CD14-positive monocyte (primary cell): Measurements from ENCODE around the gene KCTD2. TPM values are rescaled to one million over a fixed set of nuclear protein-coding genes. Genes with fewer than 3 reads are reported as not detected.

Experiments used
- DNase-seq, 3 donors: peaks; one replicate each; pipeline ENCODE4 v3.0.0-alpha.2; 2011 to 2022
- H2AFZ ChIP-seq: 2 replicates; pipeline ENCODE4 v1.6.0; 2012; ENCODE audit warnings: mild to moderate bottlenecking, low read depth, low read length, inconsistent platforms; ENCODE audit not compliant: insufficient read depth, poor library complexity, severe bottlenecking
- H3K27ac ChIP-seq, 2 donors: 1 replicate in 1 of 2; 2 replicates in 1 of 2; pipeline ENCODE4 v1.5.1; 2012 to 2013; ENCODE audit warnings: low read length in 2 of 2, control low read depth in 1 of 2, inconsistent platforms in 1 of 2, low read depth in 1 of 2, mild to moderate bottlenecking in 1 of 2
- H3K27me3 ChIP-seq, 2 donors: one replicate each; pipeline versions ENCODE4 v1.6.0 to v1.6.1; 2011 to 2013; ENCODE audit warnings: low read length in 2 of 2; ENCODE audit not compliant: control insufficient read depth in 2 of 2, insufficient read depth in 2 of 2
- H3K36me3 ChIP-seq, 2 donors: replicated peaks in 1 of 2; 1 replicate in 1 of 2; 2 replicates in 1 of 2; pipeline versions ENCODE4 v1.5.1 to v1.6.1; 2012 to 2013; ENCODE audit warnings: low read length in 2 of 2, control low read depth in 1 of 2, inconsistent platforms in 1 of 2, mild to moderate bottlenecking in 1 of 2; ENCODE audit not compliant: insufficient read depth in 2 of 2, control insufficient read depth in 1 of 2
- H3K4me1 ChIP-seq, 2 donors: 1 replicate in 1 of 2; 2 replicates in 1 of 2; pipeline versions ENCODE4 v1.5.1 to v1.6.1; 2012 to 2013; ENCODE audit warnings: low read length in 2 of 2, control low read depth in 1 of 2, inconsistent platforms in 1 of 2, mild to moderate bottlenecking in 1 of 2, moderate library complexity in 1 of 2; ENCODE audit not compliant: insufficient read depth in 2 of 2, control insufficient read depth in 1 of 2
- H3K4me2 ChIP-seq: replicated peaks from 2 replicates; pipeline ENCODE3; 2012; ENCODE audit warnings: low read length, moderate library complexity, mild to moderate bottlenecking; ENCODE audit not compliant: poor library complexity, severe bottlenecking; ENCODE audit errors: extremely low read depth
- H3K4me3 ChIP-seq, 3 experiments: fragments of 200-600 bp in 1 of 3; sonication (generic) in 1 of 3; replicated peaks in 1 of 3; 1 replicate in 2 of 3; 2 replicates in 1 of 3; pipeline ENCODE4 v1.5.1; 2011 to 2013; ENCODE audit warnings: low read length in 3 of 3, mild to moderate bottlenecking in 3 of 3, control low read depth in 2 of 3, low read depth in 2 of 3, inconsistent platforms in 1 of 3, moderate library complexity in 1 of 3
- H3K79me2 ChIP-seq: 2 replicates; pipeline ENCODE4 v1.6.0; 2012; ENCODE audit warnings: mild to moderate bottlenecking, control low read depth, inconsistent platforms, low read length, moderate library complexity; ENCODE audit not compliant: insufficient read depth
- H3K9ac ChIP-seq: 2 replicates; pipeline ENCODE4 v1.6.0; 2017; ENCODE audit warnings: low read length, mild to moderate bottlenecking; ENCODE audit not compliant: insufficient read depth, poor library complexity, severe bottlenecking
- H3K9me3 ChIP-seq, 2 donors: replicated peaks in 1 of 2; 1 replicate in 1 of 2; 2 replicates in 1 of 2; pipeline versions ENCODE4 v1.5.1 to v1.6.1; 2012 to 2013; ENCODE audit warnings: low read length in 2 of 2, control low read depth in 1 of 2; ENCODE audit not compliant: control insufficient read depth in 1 of 2, insufficient read depth in 1 of 2
- H4K20me1 ChIP-seq: 2 replicates; pipeline ENCODE4 v1.6.0; 2012; ENCODE audit warnings: mild to moderate bottlenecking, low read length, control low read depth, moderate library complexity; ENCODE audit not compliant: insufficient read depth
- H3K27ac Mint-ChIP-seq, 7 donors: one replicate each; pipeline ENCODE4 v1.8.0; 2020; ENCODE audit warnings: mild to moderate bottlenecking in 7 of 7, mixed read lengths in 7 of 7, moderate library complexity in 6 of 7, inconsistent platforms in 2 of 7
- H3K27me3 Mint-ChIP-seq, 3 donors: one replicate each; pipeline ENCODE4 v1.8.0; 2021 to 2022; ENCODE audit warnings: low read depth in 3 of 3, mild to moderate bottlenecking in 3 of 3, mixed read lengths in 3 of 3, moderate library complexity in 3 of 3, inconsistent platforms in 1 of 3
- H3K36me3 Mint-ChIP-seq, 2 donors: one replicate each; pipeline ENCODE4 v1.8.0; 2020; ENCODE audit warnings: mixed read lengths in 2 of 2, inconsistent platforms in 1 of 2, mild to moderate bottlenecking in 1 of 2
- H3K4me1 Mint-ChIP-seq: one replicate; pipeline ENCODE4 v1.8.0; 2020; ENCODE audit warnings: mild to moderate bottlenecking, mixed read lengths
- H3K4me3 Mint-ChIP-seq, 2 donors: one replicate each; pipeline ENCODE4 v1.8.0; 2020; ENCODE audit warnings: mild to moderate bottlenecking in 2 of 2, mixed read lengths in 2 of 2, moderate library complexity in 1 of 2
- H3K9me3 Mint-ChIP-seq, 7 donors: one replicate each; pipeline ENCODE4 v1.8.0; 2020 to 2022; ENCODE audit warnings: mixed read lengths in 7 of 7, mild to moderate bottlenecking in 6 of 7, moderate library complexity in 6 of 7, inconsistent platforms in 2 of 7
- CTCF ChIP-seq: fragments of 200-600 bp; IDR thresholded peaks from one replicate; pipeline ENCODE4 v1.8.0; 2022; ENCODE audit warnings: antibody characterized with exemption, mild to moderate bottlenecking
- WGBS: methylation state at CpG from one replicate; pipeline ENCODE4 v1.1.5; 2013; ENCODE audit warnings: missing lambda C conversion rate; ENCODE audit not compliant: insufficient coverage; 5-methylcytosine and 5-hydroxymethylcytosine counted together
- intact Hi-C, 2 donors: fragments of 100-400 bp; cut with micrococcal nuclease; formaldehyde crosslinking; loops; one replicate each; pipeline versions ENCODE4 v1.15.0 to v1.15.1; 2023
- polyA plus RNA-seq, 3 donors: library from polyadenylated mRNA; depleted of rRNA in 1 of 3; unstranded in 2 of 3; stranded (reverse) in 1 of 3; fragments of 300-500 nt in 2 of 3; fragments of >200 nt in 1 of 3; fragmentation: Illumina TruSeq in 2 of 3; gene quantifications; 1 replicate in 2 of 3; 2 replicates in 1 of 3; pipeline ENCODE4 v1.2.3, GENCODE V29; 2012 to 2021

The KCTD2 gene
- polyA plus RNA-seq, 3 donors = 2.8 to 17.0 (median 2.9) TPM

DNA sequence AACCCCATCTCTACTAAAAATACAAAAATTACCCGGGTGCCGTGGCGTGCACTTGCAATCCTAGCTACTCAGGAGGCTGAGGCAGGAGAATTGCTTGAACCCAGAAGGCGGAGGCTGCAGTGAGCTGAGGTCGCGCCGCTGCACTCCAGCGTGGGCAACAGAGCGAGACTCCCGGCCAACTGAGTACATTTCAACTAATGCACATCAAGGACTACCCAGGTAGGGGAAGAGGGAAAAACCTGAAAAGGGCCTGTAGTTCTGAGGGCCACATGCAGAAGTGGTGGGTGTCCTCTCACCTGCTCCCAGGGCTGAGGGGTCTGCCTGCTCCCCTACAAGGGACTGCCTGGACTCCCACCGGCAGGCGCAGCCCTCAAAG is 40.1 kb downstream of the KCTD2 start:
- peak overlapping the region; percentile 93 for H3K4me2 ChIP-seq
- no peaks in the 10 kb centered on the region for H3K36me3 ChIP-seq
- peak overlapping the region; percentile 88 to 91 for H3K27ac ChIP-seq
- peaks cover 59 to 64% of the 10 kb centered on the region in 2 donors for H3K4me1 ChIP-seq
- Mint-ChIP-seq H3K4me1 (peaks cover 60% of the 10 kb centered on the region), H3K9me3 (no peaks in the 10 kb centered on the region), H3K36me3 (peaks cover 8 to 12% of the 10 kb centered on the region in 2 donors), H3K27ac (peak overlapping the region; percentile 89 to 96 (median 92)), H3K4me3 (peak overlapping the region; percentile 79 to 81), H3K27me3 (peaks cover 0 to 5% (median 3%) of the 10 kb centered on the region in 3 donors)
- H3K27me3 ChIP-seq = no peaks in the 10 kb centered on the region
- TF ChIP-seq CTCF = no peak
- DNase-seq = no peak
- peak overlapping the region; percentile 88 for H3K9ac ChIP-seq
- peaks cover 13% of the 10 kb centered on the region for H4K20me1 ChIP-seq
- peak overlapping the region; percentile 73 for H2AFZ ChIP-seq
- no peaks in the 10 kb centered on the region for H3K9me3 ChIP-seq
- H3K4me3 ChIP-seq = peak overlapping the region; percentile 26 to 89 (median 63)
- H3K79me2 ChIP-seq = peaks cover 43% of the 10 kb centered on the region
- intact Hi-C loops = no loop called here
- no CpG with 5 or more reads among the region's 12 CpGs for WGBS

DNA sequence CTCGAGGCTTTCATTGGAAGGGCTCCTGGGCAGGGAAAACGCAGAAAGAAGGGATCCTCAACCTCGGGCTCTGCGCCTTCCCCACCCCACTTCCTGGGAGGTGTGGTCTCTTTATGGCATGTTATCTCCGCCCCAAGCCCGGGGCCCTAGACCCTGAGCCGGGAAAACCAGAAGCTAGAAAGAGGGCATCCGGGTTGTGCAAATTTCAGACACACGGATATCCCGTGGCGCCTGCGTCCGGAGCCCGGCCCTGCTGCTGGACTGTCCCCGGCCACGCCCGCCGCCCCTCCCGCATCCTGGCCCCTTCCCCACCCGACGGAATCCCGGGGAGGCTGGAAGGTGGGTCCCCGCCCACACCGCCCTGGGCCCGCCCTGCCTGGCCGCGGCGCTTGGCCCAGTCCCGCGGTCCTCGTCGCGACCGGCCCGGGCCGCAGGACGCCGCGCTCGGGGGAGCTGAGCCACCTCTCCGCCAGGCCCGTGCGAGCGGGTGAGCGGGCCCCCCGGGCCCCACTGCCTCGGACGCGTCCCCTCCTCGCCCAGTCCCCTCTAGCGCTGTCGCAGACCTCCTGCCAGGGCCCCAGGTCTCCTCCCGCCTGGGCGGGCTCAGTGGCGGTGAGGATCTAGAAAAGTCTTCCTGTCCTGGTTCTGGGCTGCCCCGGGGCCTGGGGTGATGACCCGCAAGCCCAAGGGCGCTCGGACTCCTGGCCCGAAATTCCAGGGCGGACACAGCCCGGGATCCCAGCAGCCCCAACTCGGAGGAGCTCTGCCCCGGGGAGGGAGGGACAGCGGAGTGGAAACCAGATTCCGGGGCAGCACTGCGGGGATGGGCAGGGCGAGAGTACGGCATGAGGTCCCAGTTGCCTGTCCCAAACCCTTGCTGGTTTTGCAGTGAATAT is 40.8 kb downstream of the KCTD2 start, which contains the start of gene SLC16A5:
TSS of gene SLC16A5 (plus strand) at position 397 of the 896 bp plus-strand sequence. CDS start 5,683 bp downstream, outside the sequence.
- Mint-ChIP-seq H3K4me1 (peaks cover 66% of the 10 kb centered on the region), H3K36me3 (peaks cover 8 to 12% of the 10 kb centered on the region in 2 donors), H3K27ac (peak within 1 kb of the TSS; percentile 90 to 96 (median 95)), H3K4me3 (peak within 1 kb of the TSS; percentile 86 to 91), H3K9me3 (no peaks in the 10 kb centered on the region), H3K27me3 (peaks cover 0 to 6% (median 2%) of the 10 kb centered on the region in 3 donors)
- peak within 1 kb of the TSS; percentile 88 to 91 for H3K27ac ChIP-seq
- H3K79me2 ChIP-seq = peaks cover 49% of the 10 kb centered on the region
- H3K9ac ChIP-seq = peak within 1 kb of the TSS; percentile 88
- peak within 1 kb of the TSS; percentile 73 for H2AFZ ChIP-seq
- H3K27me3 ChIP-seq = no peaks in the 10 kb centered on the region
- peaks cover 13% of the 10 kb centered on the region for H4K20me1 ChIP-seq
- DNase-seq = peak; percentile 82 to 89 (median 87)
- peaks cover 65 to 70% of the 10 kb centered on the region in 2 donors for H3K4me1 ChIP-seq
- H3K4me3 ChIP-seq = peak within 1 kb of the TSS; percentile 63 to 97 (median 89)
- H3K4me2 ChIP-seq = peak within 1 kb of the TSS; percentile 93
- intact Hi-C loops = no loop called here
- TF ChIP-seq CTCF = no peak
- H3K9me3 ChIP-seq = no peaks in the 10 kb centered on the region
- WGBS = under 1% methylated on average over 59 of the region's 69 CpGs
- no peaks in the 10 kb centered on the region for H3K36me3 ChIP-seq
